Posterior cingulate gyrus (tissue), 11 donors: ENCODE results near the gene LSM3.
"Not testable (repeated sequence)": the region's sequence is repeated elsewhere in the genome, so short reads cannot be mapped to it uniquely, and the experiment has no call there.

ENCODE experiments used
- DNase-seq, 10 donors: peaks; one replicate each; pipeline versions ENCODE4 v3.0.0 to v3.0.0-alpha.2; 2020 to 2021; ENCODE audit warnings: mixed read lengths in 3 of 10
- intact Hi-C: fragments of 100-400 bp; cut with DNase I; formaldehyde crosslinking; loops from one replicate; pipeline ENCODE4 v1.15.1; 2023

The LSM3 gene

GRCh38 chr3:14213066-14213774, 34.6 kb downstream of the LSM3 start:
- no peak for DNase-seq
- intact Hi-C loops: no loop called here

GRCh38 chr3:14214764-14215163, 36.1 kb downstream of the LSM3 start:
- DNase-seq: no peak
- intact Hi-C loops: no loop called here

GRCh38 chr3:14216257-14217048, 37.8 kb downstream of the LSM3 start:
- DNase-seq: peak in 8 of 10 donors; percentile 30 to 91 (median 65)
- intact Hi-C loops: no loop called here

GRCh38 chr3:14218355-14218754, 39.7 kb downstream of the LSM3 start:
- intact Hi-C loops: no loop called here
- no peak for DNase-seq

- DNase-seq: no peak
- intact Hi-C loops: no loop called here
These were observed 42.3 kb downstream of the LSM3 start for GRCh38 chr3:14220933-14221332.

GRCh38 chr3:14221902-14222301, 43.3 kb downstream of the LSM3 start:
- DNase-seq: no peak

GRCh38 chr3:14222457-14222856, 43.8 kb downstream of the LSM3 start:
- intact Hi-C loops: no loop called here
- no peak for DNase-seq

More at GRCh38 chr3:14221902-14222301, 43.3 kb downstream of the LSM3 start:
- intact Hi-C loops: no loop called here

- intact Hi-C loops: no loop called here
- DNase-seq: no peak
These were observed 44.4 kb downstream of the LSM3 start for GRCh38 chr3:14222900-14223594.

- intact Hi-C loops: no loop called here
- DNase-seq: no peak
These were observed 45.0 kb downstream of the LSM3 start for GRCh38 chr3:14223595-14223994.

GRCh38 chr3:14224895-14225294, 46.3 kb downstream of the LSM3 start:
- no peak for DNase-seq
- intact Hi-C loops: no loop called here

- no peak for DNase-seq
- intact Hi-C loops: no loop called here
These were observed 46.8 kb downstream of the LSM3 start for GRCh38 chr3:14225421-14225820.

- DNase-seq, intact Hi-C loops: not testable (repeated sequence)
These were observed 47.7 kb downstream of the LSM3 start for GRCh38 chr3:14226351-14226750.

- DNase-seq: no peak
- intact Hi-C loops: no loop called here
These were observed 49.2 kb downstream of the LSM3 start for GRCh38 chr3:14227856-14228255.

- DNase-seq: no peak
- intact Hi-C loops: no loop called here
These were observed 50.3 kb downstream of the LSM3 start for GRCh38 chr3:14228681-14229470.

- intact Hi-C loops, DNase-seq: not testable (repeated sequence)
These were observed 51.1 kb downstream of the LSM3 start for GRCh38 chr3:14229695-14230094.

- DNase-seq: no peak
- intact Hi-C loops: no loop called here
These were observed 52.1 kb downstream of the LSM3 start for GRCh38 chr3:14230729-14231128.

GRCh38 chr3:14231145-14231990, 52.8 kb downstream of the LSM3 start:
- intact Hi-C loops: no loop called here

GRCh38 chr3:14231998-14232501, 53.4 kb downstream of the LSM3 start:
- intact Hi-C loops: no loop called here

More at GRCh38 chr3:14231145-14231990, 52.8 kb downstream of the LSM3 start:
- DNase-seq: no peak

GRCh38 chr3:14234251-14235002, 55.8 kb downstream of the LSM3 start:
- DNase-seq: no peak
- intact Hi-C loops: no loop called here

More at GRCh38 chr3:14231998-14232501, 53.4 kb downstream of the LSM3 start:
- no peak for DNase-seq
